ENCODE data around the gene RUNX3.

RUNX3 gene

DNA sequence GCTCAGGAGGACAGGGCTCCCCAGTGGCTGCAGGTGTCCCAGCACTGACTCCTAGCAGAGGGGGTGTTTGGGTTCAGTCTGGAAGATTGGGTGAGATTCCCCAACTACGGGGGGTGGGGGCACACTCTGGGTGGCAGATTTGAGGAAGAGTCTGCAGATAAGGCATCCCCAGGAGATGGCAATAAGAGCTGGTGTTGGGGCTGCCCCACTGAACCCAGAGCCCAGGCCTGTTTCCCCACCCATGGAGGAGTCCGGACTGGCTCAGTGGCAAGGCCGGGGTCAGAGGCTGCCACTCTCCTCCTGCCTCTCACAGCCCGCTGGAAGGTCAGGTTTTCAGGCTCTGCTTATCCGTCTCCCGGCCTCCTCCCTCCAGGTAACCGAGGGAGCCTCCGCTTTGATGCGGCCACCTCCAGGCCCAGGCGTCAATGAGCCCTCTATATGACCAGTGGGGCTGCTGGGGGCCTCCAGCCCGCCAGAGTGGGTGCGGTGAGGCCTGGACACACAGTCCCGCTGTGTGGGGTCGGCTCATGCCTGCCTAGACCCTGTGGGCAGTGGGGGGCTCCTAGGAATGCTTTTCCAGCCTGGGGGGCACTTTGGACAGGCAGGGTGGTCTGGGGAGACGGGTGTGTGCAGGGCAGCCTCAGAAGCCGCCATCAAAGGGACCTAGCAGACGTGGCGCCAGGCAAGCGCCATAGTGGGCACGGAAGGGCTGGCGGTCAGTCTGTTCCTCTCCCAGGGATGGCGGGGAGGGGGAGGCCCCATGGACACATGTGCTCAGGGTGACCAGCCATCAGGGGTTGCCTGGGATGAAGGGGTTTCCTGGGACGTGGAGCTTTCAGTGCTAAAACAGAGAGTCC lies 28.9 kb upstream of the RUNX3 start:
- H3K4me3 ChIP-seq (ENCODE audit: low read depth, low read length): no peak overlapping the region
- no peak for DNase-seq (ENCODE audit: low read depth)
- in situ Hi-C loops (cut with HindIII; ENCODE audit: low sequenced_read_pairs): no loop called here
- TF ChIP-seq CTCF (IDR thresholded peaks at IDR 0.05; ENCODE audit: low read depth, low read length, missing control alignments): no peak

DNA sequence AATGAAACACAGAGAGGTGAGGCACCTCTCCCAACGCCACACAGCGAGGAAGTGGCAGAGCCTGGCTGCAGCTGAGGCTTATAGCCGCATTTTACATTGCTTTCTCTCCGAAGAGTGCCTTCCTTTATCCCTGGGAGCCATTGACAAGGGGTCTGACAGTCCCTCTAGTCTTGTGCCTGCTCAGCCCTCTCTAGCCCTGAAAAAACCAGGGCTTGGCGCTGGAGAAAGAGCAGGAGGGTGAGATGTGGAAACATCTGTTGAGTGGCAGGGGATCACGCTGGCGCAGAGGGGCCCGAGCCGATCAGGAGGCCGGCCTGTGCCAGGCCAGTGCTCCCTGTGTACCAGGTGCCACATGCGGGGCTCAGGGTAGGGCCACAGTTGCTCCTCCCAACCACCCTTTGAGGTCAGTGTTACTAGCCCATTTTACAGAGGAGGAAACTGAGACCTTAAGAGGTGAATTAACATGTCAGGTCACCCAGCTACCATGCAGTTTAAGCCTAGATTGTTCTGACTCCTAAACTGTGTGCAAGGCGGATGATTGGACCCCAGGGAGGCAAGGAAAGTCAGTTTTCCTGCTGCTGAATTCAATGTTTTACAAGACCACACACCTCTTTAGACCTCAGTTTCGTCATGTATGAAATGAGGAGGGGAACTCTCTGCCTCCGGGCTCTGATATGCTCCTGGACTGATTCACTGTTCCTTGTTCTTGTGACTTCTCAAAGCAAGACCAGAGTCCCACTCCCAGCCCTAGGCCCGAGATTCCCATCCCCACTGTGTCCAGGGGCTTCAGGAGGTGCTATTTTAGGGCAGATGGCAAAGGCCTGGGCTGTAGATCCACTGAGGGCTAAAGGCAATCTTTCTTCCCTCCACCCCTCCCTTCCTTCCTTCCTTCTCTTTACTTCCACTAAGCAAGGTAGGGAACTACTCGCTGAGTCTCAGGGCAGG lies 28.0 kb upstream of the RUNX3 start:
- in situ Hi-C loops (cut with HindIII; ENCODE audit: low sequenced_read_pairs): no loop called here
- H3K4me3 ChIP-seq (ENCODE audit: low read depth, low read length): no peak overlapping the region
- TF ChIP-seq CTCF (IDR thresholded peaks at IDR 0.05; ENCODE audit: low read depth, low read length, missing control alignments): no peak
- no peak for DNase-seq (ENCODE audit: low read depth)

- DNase-seq (ENCODE audit: low read depth): no peak
- no peak for TF ChIP-seq CTCF (IDR thresholded peaks at IDR 0.05; ENCODE audit: low read depth, low read length, missing control alignments)
- in situ Hi-C loops (cut with HindIII; ENCODE audit: low sequenced_read_pairs): no loop called here
- no peak overlapping the region for H3K4me3 ChIP-seq (ENCODE audit: low read depth, low read length)
These were observed 27.1 kb upstream of the RUNX3 start for GRCh38 chr1:24957016-24957807.

DNA sequence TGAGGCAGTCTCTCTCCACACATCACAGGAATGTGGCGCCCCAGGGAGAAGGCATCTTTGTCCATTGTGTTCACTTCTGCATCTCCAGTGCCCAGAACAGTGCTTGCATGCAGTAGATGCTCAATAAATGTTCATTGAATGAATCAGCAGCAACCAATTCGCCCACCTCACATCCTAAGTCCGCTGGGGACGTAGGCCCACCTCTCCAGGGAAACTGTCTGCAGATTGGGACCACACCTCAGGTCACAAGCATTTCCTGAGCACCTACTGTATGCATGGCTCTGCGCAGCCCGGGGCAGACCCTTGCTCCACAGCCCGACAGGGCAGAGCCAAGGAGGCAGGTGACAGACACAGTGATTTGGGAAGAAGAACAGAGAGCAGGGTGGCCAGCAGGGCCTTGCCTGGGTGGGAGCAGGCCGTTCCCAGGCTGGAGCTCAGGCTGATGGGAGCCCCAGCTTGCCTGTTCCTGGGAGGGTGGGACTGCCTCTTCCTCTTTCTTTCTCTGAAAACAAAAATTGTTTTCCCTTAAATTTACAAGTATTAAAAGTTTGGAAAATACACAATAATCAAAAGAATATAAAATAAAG lies 25.8 kb upstream of the RUNX3 start:
- in situ Hi-C loops (cut with HindIII; ENCODE audit: low sequenced_read_pairs): no loop called here
- TF ChIP-seq CTCF (IDR thresholded peaks at IDR 0.05; ENCODE audit: low read depth, low read length, missing control alignments): no peak

GRCh38 chr1:24955161-24955560 lies 25.1 kb upstream of the RUNX3 start:
- in situ Hi-C loops (cut with HindIII; ENCODE audit: low sequenced_read_pairs): no loop called here
- no peak overlapping the region for H3K4me3 ChIP-seq (ENCODE audit: low read depth, low read length)
- TF ChIP-seq CTCF (IDR thresholded peaks at IDR 0.05; ENCODE audit: low read depth, low read length, missing control alignments): no peak
- no peak for DNase-seq (ENCODE audit: low read depth)

More for the DNA sequence above, 25.8 kb upstream of the RUNX3 start:
- DNase-seq (ENCODE audit: low read depth): no peak
- H3K4me3 ChIP-seq (ENCODE audit: low read depth, low read length): no peak overlapping the region

Data from astrocyte of the cerebellum (primary cell).